LNCaP clone FGC (cell line): ENCODE results near the gene CDK12.

ENCODE experiments used
- DNase-seq: peaks from one replicate; pipeline ENCODE4 v3.0.0-alpha.2; 2011; ENCODE audit warnings: low read depth
- H3K4me3 ChIP-seq: 2 replicates; pipeline ENCODE4 v1.5.1; 2011; ENCODE audit warnings: mild to moderate bottlenecking, low read depth, low read length, control low read depth
- TF ChIP-seq, protein P1 (sequence below): IDR thresholded peaks from 2 replicates; pipeline ENCODE4 v1.5.1; 2012; ENCODE audit warnings: mild to moderate bottlenecking; ENCODE audit not compliant: control insufficient read depth, insufficient read depth; ENCODE audit errors: extremely low read depth

Gene CDK12

DNA sequence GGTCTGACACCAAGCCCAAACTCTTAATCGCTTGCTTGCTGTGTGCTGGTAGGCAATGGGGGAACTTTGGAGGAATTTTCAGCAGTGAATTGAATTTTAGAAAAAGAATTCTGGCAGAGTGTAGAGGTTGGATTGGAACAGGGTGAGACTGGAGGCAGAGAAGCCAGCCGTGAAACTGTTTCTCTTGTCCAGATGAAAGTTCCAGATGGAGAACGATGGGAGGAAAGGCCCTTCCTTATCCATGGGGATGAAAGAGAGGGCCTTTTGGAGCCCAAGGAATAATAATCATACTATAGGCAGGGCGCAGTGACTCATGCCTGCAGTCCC is 120.4 kb downstream of the CDK12 start:
- H3K4me3 ChIP-seq: no peak overlapping the region
- TF ChIP-seq, protein P1, sequence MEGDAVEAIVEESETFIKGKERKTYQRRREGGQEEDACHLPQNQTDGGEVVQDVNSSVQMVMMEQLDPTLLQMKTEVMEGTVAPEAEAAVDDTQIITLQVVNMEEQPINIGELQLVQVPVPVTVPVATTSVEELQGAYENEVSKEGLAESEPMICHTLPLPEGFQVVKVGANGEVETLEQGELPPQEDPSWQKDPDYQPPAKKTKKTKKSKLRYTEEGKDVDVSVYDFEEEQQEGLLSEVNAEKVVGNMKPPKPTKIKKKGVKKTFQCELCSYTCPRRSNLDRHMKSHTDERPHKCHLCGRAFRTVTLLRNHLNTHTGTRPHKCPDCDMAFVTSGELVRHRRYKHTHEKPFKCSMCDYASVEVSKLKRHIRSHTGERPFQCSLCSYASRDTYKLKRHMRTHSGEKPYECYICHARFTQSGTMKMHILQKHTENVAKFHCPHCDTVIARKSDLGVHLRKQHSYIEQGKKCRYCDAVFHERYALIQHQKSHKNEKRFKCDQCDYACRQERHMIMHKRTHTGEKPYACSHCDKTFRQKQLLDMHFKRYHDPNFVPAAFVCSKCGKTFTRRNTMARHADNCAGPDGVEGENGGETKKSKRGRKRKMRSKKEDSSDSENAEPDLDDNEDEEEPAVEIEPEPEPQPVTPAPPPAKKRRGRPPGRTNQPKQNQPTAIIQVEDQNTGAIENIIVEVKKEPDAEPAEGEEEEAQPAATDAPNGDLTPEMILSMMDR: no peak
- DNase-seq: no peak

GRCh38 chr17:39582658-39583057 is 121.4 kb downstream of the CDK12 start:
- TF ChIP-seq, protein P1: no peak
- no peak overlapping the region for H3K4me3 ChIP-seq
- DNase-seq: no peak
